IPS DF 19.7 (cell line): ENCODE data around the gene PTPA.

Experiments used
- DNase-seq: peaks from one replicate; pipeline ENCODE4 v3.0.0-alpha.2; 2013; ENCODE audit warnings: low read depth, low spot score

PTPA gene

GRCh38 chr9:129081388-129081904 lies 29.8 kb upstream of the PTPA start:
- DNase-seq: no peak

DNA sequence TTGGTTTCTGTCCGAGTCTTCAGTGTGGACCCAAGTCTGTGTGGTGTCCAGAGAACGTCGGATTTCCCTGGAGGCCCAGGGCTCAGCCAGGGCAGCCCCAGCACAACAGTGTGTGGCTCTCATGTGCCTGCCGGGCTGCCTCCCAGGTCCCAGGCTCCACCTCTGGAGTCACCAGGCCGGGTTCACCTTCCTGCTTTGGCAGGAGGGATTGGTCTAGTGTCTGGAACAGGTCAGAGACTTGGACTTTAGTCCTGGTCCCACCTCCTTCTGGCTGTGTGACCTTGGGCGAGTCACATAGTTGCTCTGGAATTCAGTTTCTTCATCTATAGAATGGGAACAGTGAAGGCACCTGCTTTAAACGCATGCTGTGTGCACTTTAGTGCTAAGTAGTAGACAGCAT lies 27.1 kb upstream of the PTPA start:
- DNase-seq: no peak

GRCh38 chr9:129089246-129089645 lies 22.0 kb upstream of the PTPA start:
- DNase-seq: no peak

DNA sequence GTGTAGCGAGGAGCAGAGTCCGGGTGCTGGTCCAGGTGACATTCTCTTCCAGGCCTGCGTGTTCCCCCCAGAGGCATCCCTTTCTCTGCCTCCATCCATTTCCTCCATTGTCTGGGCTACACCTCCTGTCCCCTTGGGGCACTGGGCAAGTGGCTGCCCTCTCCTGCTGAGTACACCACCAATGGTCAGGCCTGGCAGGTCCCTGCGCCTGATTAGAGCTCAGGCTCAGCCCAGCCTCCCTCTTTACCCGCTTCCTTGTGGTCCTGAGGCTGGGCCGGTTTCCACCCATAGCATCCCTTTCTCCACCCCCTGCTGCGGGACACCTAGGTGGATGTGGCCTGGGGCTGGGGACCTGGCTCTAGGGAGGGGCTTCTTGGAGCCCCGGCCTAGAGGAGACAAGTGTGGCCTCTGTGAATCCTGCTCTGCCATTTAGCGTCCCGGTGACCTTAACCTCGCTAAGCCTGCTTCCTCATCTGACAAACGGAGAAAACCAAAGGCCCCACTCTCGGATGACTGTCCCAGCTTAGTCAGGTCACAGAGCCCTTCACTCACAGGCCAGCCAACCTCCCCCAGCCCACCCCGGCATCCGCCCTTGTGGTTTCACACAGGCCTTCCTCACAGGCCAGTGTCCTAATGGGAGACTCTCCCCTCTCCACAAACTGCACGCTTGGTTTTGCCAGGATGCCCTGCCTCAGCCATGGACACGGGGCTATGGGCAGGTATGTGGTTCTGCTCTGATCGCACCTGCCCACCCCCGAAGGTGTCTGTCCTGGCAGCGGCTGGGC lies 17.4 kb upstream of the PTPA start:
- DNase-seq: no peak

- no peak for DNase-seq
These were observed 16.6 kb upstream of the PTPA start for GRCh38 chr9:129094387-129095169.

DNA sequence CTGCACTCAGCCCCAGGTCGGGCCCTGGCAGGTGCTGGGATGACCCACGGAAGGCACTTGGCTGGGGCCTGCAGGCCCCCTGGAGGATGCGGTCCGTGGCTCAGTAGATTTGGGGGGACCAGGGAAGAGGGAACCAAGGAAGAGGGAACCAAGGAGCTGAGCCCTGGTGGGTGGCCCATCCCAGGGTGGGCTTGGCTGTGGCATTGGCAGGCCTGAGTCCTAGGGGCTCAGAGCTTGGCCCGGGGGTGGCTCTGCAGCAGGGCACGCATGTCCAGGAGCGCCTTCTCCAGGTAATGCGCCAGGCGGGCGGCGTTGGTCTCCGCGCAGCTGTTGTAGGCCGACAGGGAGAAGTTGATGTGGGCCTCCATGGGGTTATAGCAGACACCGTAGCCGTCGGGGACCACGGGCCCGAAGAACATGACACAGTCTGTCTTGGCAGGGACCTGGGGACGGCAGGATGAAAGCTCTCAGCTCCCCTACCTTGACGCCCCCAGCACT lies 16.0 kb upstream of the PTPA start:
- DNase-seq: no peak

- DNase-seq: no peak
These were observed 15.3 kb upstream of the PTPA start for GRCh38 chr9:129095908-129096307.

DNA sequence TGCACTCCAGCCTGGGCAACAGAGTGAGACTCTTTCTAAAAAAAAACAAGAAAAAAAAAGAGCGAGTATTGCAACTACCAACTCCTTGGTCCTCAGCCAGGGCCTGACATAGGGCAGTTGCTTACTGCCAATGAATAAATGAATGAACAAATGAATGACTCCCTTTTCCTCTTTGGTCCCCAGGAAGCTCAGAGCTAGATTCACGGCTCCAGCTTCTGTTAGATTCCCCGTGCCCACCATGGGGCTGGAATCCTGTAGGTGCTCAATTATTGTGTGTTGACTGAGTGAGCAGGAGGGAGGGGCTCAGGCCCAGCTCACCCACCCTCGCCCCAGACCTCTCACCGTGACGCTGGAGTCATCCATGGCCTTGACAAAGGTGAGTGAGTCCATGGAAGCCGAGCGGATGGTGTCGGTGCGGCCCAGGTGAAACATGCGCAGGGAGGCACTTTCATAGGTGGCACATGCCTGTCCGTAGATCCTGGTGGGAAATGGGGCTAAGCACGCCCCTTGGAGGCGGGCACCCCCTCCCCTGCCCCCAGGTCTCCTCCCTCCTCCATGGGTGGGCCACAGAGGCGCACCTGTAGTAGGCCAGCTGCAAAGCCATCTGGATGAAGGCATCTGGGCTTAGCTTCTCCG lies 13.4 kb upstream of the PTPA start:
- DNase-seq: no peak

- DNase-seq: no peak
These were observed 12.9 kb upstream of the PTPA start for GRCh38 chr9:129098328-129098727.

- DNase-seq: no peak
These were observed 10.6 kb upstream of the PTPA start for GRCh38 chr9:129100383-129101169.

DNA sequence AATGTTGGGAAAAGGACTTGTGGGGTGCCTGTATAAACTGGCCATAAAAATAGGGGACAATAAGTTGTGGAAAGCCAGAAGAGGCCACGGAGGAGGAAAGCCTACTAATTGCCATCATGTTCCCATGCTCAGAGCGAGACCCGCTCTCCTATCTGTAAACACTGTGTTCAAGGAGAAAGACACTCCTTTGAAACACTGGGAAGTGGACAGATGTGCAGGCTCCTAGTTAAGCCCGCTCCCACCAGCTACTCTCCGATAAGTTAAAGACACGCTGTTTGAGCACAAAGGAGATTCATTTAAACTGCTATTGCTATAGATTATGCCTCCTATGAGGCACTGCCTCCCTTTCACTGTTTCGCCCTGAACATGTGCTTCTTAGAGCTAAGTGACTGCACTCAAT lies 9.9 kb upstream of the PTPA start:
- no peak for DNase-seq

DNA sequence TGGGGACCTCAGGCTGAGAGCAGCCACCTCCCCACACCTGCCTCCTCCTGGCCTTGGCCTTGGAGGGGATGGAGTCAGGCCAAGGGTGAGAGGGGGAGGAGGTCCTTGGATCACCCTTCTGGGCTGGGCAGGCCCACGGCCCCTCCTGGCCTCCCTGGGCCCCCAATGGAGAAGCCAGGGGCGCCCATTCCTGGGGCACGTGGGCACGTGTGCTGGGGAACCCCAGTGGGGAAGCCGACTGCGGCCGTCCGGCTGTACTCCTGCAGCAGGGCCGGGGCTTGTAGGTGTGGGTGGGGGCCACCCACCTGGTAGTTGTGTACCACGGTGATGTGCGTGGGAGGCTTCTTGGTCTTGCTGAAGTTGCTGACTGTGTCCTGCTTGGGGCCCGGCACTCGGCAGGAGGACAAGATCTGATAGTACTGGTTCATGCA lies 9.1 kb upstream of the PTPA start:
- DNase-seq: no peak

- no peak for DNase-seq
These were observed 8.2 kb upstream of the PTPA start for GRCh38 chr9:129102791-129103594.

GRCh38 chr9:129103595-129103965 lies 7.6 kb upstream of the PTPA start:
- no peak for DNase-seq

DNA sequence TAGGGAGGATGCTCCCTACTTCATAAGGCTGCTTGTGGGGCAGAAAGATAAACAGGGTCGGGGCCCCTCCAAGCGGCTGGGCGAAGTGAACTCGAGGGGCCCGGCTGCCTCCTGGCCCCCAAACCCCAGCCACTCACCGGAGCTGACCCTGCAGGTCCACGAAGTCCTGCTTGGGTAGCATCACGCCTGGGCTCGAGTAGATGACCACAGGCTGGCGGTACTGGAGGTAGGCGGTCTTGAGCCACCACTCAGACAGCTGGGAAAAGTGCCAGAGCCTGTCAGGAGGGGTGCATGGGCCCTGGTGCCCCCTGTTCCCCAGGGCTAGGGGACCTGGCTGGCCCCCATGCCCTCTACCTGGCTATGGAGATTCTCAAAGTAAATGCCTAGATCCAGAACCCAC lies 7.2 kb upstream of the PTPA start:
- DNase-seq: no peak

- DNase-seq: no peak
These were observed 5.1 kb upstream of the PTPA start for GRCh38 chr9:129105857-129106694.

DNA sequence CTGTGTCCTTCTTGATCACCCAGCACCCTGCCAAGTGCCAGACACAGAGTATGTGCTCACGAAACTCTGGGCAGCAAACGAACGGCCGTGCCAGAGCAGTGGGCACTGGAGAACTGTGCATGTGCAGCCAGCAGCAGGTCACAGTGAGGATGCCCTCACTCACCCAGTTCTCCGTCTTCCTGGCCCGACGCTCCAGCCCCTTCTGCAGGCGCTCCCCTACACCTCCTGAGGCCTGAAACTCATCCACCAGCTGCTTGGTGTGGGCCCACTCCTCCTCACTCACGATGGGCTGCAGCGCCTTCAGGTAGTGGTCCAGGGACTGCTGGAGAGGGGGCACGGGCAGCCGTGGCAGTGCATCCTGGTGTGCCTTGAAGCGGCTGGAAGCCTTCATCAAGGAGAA lies 3.6 kb upstream of the PTPA start:
- DNase-seq: no peak

- no peak for DNase-seq
These were observed 3.0 kb upstream of the PTPA start for GRCh38 chr9:129108083-129108804.
